Body of pancreas (tissue), 4 donors: Measurements from ENCODE around the gene SLC12A7.

Source experiments
- CTCF ChIP-seq, 7 experiments: fragments of 450-650 bp in 4 of 7; fragments of 200-600 bp in 3 of 7; sonication (generic) in 3 of 7; IDR thresholded peaks; one replicate each; pipeline ENCODE4 v1.5.1; 2016 to 2019; ENCODE audit warnings: antibody characterized with exemption in 7 of 7
- POLR2A ChIP-seq, 3 donors: fragments of 450-650 bp; IDR thresholded peaks; one replicate each; pipeline ENCODE4 v1.6.1; 2016; ENCODE audit warnings: antibody characterized with exemption in 3 of 3, mild to moderate bottlenecking in 2 of 3

- no peak for TF ChIP-seq POLR2A (IDR thresholded peaks at IDR 0.05)
- TF ChIP-seq CTCF (IDR thresholded peaks at IDR 0.05): no peak
These were observed 75.2 kb downstream of the SLC12A7 start for GRCh38 chr5:1036504-1037122.
